Spleen (tissue), 7 donors: ENCODE measurements around the gene CLASP1.
"Not testable (repeated sequence)": the region's sequence is repeated elsewhere in the genome, so short reads cannot be mapped to it uniquely, and the experiment has no call there.

ENCODE experiments used
- POLR2A ChIP-seq, 3 donors: fragments of 450-650 bp; IDR thresholded peaks; one replicate each; pipeline ENCODE4 v1.5.1; 2017; ENCODE audit warnings: antibody characterized with exemption in 3 of 3, mild to moderate bottlenecking in 1 of 3
- TF ChIP-seq, protein P1 (sequence below), 11 experiments: fragments of 200-600 bp in 7 of 11; fragments of 450-650 bp in 4 of 11; sonication (generic) in 4 of 11; IDR thresholded peaks in 8 of 11; conservative IDR thresholded peaks in 3 of 11; 1 replicate in 7 of 11; 2 replicates in 4 of 11; pipeline versions ENCODE4 v1.4.0 to v1.8.0; 2016 to 2021; ENCODE audit warnings: antibody characterized with exemption in 11 of 11, inconsistent platforms in 4 of 11, mild to moderate bottlenecking in 1 of 11
- donor health status: DM: no; HTN: no; CAD: no; lungs with moderate emphysema.
- donor health status: DM: no; HTN: no; CAD: no.
- donor health status: DM: no; HTN: no; CAD: no.

- not testable (repeated sequence) for TF ChIP-seq POLR2A (IDR thresholded peaks at IDR 0.05)
- TF ChIP-seq, protein P1, sequence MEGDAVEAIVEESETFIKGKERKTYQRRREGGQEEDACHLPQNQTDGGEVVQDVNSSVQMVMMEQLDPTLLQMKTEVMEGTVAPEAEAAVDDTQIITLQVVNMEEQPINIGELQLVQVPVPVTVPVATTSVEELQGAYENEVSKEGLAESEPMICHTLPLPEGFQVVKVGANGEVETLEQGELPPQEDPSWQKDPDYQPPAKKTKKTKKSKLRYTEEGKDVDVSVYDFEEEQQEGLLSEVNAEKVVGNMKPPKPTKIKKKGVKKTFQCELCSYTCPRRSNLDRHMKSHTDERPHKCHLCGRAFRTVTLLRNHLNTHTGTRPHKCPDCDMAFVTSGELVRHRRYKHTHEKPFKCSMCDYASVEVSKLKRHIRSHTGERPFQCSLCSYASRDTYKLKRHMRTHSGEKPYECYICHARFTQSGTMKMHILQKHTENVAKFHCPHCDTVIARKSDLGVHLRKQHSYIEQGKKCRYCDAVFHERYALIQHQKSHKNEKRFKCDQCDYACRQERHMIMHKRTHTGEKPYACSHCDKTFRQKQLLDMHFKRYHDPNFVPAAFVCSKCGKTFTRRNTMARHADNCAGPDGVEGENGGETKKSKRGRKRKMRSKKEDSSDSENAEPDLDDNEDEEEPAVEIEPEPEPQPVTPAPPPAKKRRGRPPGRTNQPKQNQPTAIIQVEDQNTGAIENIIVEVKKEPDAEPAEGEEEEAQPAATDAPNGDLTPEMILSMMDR (IDR thresholded peaks at IDR 0.05 in 8 of 11, conservative IDR thresholded peaks at IDR 0.05 in 3 of 11): not testable (repeated sequence)
These were observed 85.5 kb downstream of the CLASP1 start for GRCh38 chr2:121563754-121564153.
